DMS153 treated with DMSO at 0.1 percent for 48 hours (cell line): ENCODE results near the gene CERS2.
"Not testable (repeated sequence)": the region's sequence is repeated elsewhere in the genome, so short reads cannot be mapped to it uniquely, and the experiment has no call there.

Experiments
- DNase-seq: peaks from one replicate; lab custom pipeline; 2025; ENCODE audit not compliant: unreplicated experiment; lab: John Stamatoyannopoulos, UW

CERS2 gene

GRCh38 chr1:150970808-150971582, 3.6 kb downstream of the CERS2 start:
- no peak for DNase-seq

GRCh38 chr1:150969626-150970025, 5.0 kb downstream of the CERS2 start:
- DNase-seq = no peak

- DNase-seq = no peak
Observed at GRCh38 chr1:150968491-150968890, 6.1 kb downstream of the CERS2 start.

- DNase-seq = no peak
Observed at GRCh38 chr1:150967936-150968335, 6.7 kb downstream of the CERS2 start.

- DNase-seq = no peak
Observed at GRCh38 chr1:150966011-150966410, 8.6 kb downstream of the CERS2 start.

GRCh38 chr1:150965605-150966004, 9.0 kb downstream of the CERS2 start:
- no peak for DNase-seq

- DNase-seq = no peak
Observed at GRCh38 chr1:150964164-150964489, 10.5 kb downstream of the CERS2 start.

- no peak for DNase-seq
Observed at GRCh38 chr1:150963321-150964163, 11.1 kb downstream of the CERS2 start.

- DNase-seq = no peak
Observed at GRCh38 chr1:150961756-150962155, 12.9 kb downstream of the CERS2 start.

GRCh38 chr1:150960646-150961045, 14.0 kb downstream of the CERS2 start:
- no peak for DNase-seq

- DNase-seq = no peak
Observed at GRCh38 chr1:150957666-150958065, 17.0 kb downstream of the CERS2 start.

- no peak for DNase-seq
Observed at GRCh38 chr1:150955280-150955679, 19.4 kb downstream of the CERS2 start.

GRCh38 chr1:150954708-150955107, 19.9 kb downstream of the CERS2 start:
- no peak for DNase-seq

- no peak for DNase-seq
Observed at GRCh38 chr1:150944856-150945255, 29.8 kb downstream of the CERS2 start.

- DNase-seq = peak; percentile 12
Observed at GRCh38 chr1:150931773-150932172, 42.9 kb downstream of the CERS2 start.

GRCh38 chr1:150928775-150929174, 45.9 kb downstream of the CERS2 start:
- not testable (repeated sequence) for DNase-seq

GRCh38 chr1:150928286-150928685, 46.3 kb downstream of the CERS2 start:
- no peak for DNase-seq

GRCh38 chr1:150927624-150928023, 47.0 kb downstream of the CERS2 start:
- no peak for DNase-seq

GRCh38 chr1:150926097-150926741, 48.4 kb downstream of the CERS2 start, which contains the start of gene SETDB1:
SETDB1 (plus strand) TSS chr1:150926363; CDS start chr1:150927715, 1,352 bp downstream.
- peak; percentile 100 for DNase-seq

- DNase-seq = no peak
Observed at GRCh38 chr1:150925080-150925479, 49.6 kb downstream of the CERS2 start.

GRCh38 chr1:150922519-150922975, 52.1 kb downstream of the CERS2 start:
- DNase-seq = peak; percentile 80

- DNase-seq = no peak
Observed at GRCh38 chr1:150917387-150917786, 57.2 kb downstream of the CERS2 start.
